ENCODE results near the gene TCHHL1. TPM values are rescaled to one million over a fixed set of nuclear protein-coding genes. Genes with fewer than 3 reads are reported as not detected.

TCHHL1 gene
- total and polyA plus RNA-seq, 10 of the 15 experiments (the other 5 are each of a cell fraction or from before 2014, with no cell fraction given): not detected

- BruUV-seq (replicated peaks): no TSS peak
- ChIA-PET RAD21 (ENCODE audit: unreplicated experiment) (no interaction called here), POLR2A (no interaction called here), SMC1A (ENCODE audit: uncharacterized antibody, unreplicated experiment) (no interaction called here), CTCF (interaction anchor here (0.5 to 0.7 kb wide), 2 partner anchors 117 to 272 kb away, joined by 3 read pairs; no protein-coding TSS in a partner anchor)
- DNase-seq (ENCODE audit: low read depth, low spot score): no peak
- H3K27me3 ChIP-seq (replicated peaks in 1 of 2; ENCODE audit: control insufficient read depth in 2 of 2, insufficient read depth in 2 of 2, low read length in 1 of 2): peaks cover 19 to 42% of the 10 kb centered on the region in 2 experiments
- ATAC-seq: no peak
- H3K79me2 ChIP-seq (ENCODE audit: control insufficient read depth, insufficient read depth, low read length): no peaks in the 10 kb centered on the region
- no peak overlapping the region for H3K4me2 ChIP-seq (ENCODE audit: control insufficient read depth, insufficient read depth)
- TF ChIP-seq, protein P1, sequence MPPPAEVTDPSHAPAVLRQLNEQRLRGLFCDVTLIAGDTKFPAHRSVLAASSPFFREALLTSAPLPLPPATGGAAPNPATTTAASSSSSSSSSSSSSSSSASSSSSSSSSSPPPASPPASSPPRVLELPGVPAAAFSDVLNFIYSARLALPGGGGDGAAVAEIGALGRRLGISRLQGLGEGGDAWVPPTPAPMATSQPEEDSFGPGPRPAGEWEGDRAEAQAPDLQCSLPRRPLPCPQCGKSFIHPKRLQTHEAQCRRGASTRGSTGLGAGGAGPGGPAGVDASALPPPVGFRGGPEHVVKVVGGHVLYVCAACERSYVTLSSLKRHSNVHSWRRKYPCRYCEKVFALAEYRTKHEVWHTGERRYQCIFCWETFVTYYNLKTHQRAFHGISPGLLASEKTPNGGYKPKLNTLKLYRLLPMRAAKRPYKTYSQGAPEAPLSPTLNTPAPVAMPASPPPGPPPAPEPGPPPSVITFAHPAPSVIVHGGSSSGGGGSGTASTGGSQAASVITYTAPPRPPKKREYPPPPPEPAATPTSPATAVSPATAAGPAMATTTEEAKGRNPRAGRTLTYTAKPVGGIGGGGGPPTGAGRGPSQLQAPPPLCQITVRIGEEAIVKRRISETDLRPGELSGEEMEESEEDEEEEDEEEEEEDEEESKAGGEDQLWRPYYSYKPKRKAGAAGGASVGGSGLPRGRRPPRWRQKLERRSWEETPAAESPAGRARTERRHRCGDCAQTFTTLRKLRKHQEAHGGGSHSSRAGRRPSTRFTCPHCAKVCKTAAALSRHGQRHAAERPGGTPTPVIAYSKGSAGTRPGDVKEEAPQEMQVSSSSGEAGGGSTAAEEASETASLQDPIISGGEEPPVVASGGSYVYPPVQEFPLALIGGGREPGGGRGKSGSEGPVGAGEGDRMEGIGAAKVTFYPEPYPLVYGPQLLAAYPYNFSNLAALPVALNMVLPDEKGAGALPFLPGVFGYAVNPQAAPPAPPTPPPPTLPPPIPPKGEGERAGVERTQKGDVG (CRISPR knock-in tag; IDR thresholded peaks at IDR 0.05): no peak
- TF ChIP-seq RFX5 (IDR thresholded peaks at IDR 0.05; ENCODE audit: low read depth, low read length): no peak
- TF ChIP-seq SMAD5 (IDR thresholded peaks at IDR 0.05; ENCODE audit: low read depth): no peak
- TF ChIP-seq NFYA (IDR thresholded peaks at IDR 0.05; ENCODE audit: borderline replicate concordance, low read depth, low read length): no peak
- no peak for TF ChIP-seq RUNX3 (IDR thresholded peaks at IDR 0.05; ENCODE audit: low read length)
- no peak for TF ChIP-seq TAF1 (IDR thresholded peaks at IDR 0.05; ENCODE audit: borderline replicate concordance, low read depth, low read length)
- TF ChIP-seq CREB1 (IDR thresholded peaks at IDR 0.05; ENCODE audit: low read depth): no peak
- TF ChIP-seq MYC (IDR thresholded peaks at IDR 0.05; ENCODE audit: insufficient read depth, insufficient read length, insufficient replicate concordance, low read length, severe bottlenecking): no peak
- TF ChIP-seq BACH1 (IDR thresholded peaks at IDR 0.05; ENCODE audit: borderline replicate concordance): no peak
- TF ChIP-seq RAD51 (IDR thresholded peaks at IDR 0.05): no peak
- TF ChIP-seq KLF5 (IDR thresholded peaks at IDR 0.05; ENCODE audit: partially characterized antibody): no peak
- TF ChIP-seq, protein P2, sequence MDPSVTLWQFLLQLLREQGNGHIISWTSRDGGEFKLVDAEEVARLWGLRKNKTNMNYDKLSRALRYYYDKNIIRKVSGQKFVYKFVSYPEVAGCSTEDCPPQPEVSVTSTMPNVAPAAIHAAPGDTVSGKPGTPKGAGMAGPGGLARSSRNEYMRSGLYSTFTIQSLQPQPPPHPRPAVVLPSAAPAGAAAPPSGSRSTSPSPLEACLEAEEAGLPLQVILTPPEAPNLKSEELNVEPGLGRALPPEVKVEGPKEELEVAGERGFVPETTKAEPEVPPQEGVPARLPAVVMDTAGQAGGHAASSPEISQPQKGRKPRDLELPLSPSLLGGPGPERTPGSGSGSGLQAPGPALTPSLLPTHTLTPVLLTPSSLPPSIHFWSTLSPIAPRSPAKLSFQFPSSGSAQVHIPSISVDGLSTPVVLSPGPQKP (IDR thresholded peaks at IDR 0.05; ENCODE audit: low read depth, low read length): no peak
- no peaks in the 10 kb centered on the region for H3K36me3 ChIP-seq (ENCODE audit: control insufficient read depth in 2 of 2, insufficient read depth in 2 of 2, low read length in 1 of 2)
- H2AFZ ChIP-seq (ENCODE audit: control insufficient read depth, low read depth, low read length): no peak overlapping the region
- no peak overlapping the region for H3K9ac ChIP-seq (ENCODE audit: control insufficient read depth, insufficient read depth, low read length)
- peaks cover 5% of the 10 kb centered on the region for H3K4me1 ChIP-seq (ENCODE audit: control insufficient read depth, insufficient read depth, low read length)
- no peak overlapping the region for H3K4me3 ChIP-seq
- no peak overlapping the region for H3K27ac ChIP-seq (ENCODE audit: control insufficient read depth, insufficient read depth)
- WGBS (ENCODE audit: insufficient coverage, insufficient replicate concordance, low lambda C conversion rate, missing lambda C conversion rate): 32% methylated on average over 9 of the region's 15 CpGs
- intact Hi-C loops (cut with micrococcal nuclease; ENCODE audit: unreplicated experiment) (no loop called here), in situ Hi-C loops (cut with MboI) (no loop called here)
- H4K20me1 ChIP-seq (ENCODE audit: control insufficient read depth, insufficient read depth): no peaks in the 10 kb centered on the region; the same call in 1 of the 2 replicates
- no peak for FAIRE-seq
- no peaks in the 10 kb centered on the region; the same call in 2 of the 3 replicates for H3K9me3 ChIP-seq (replicated peaks; ENCODE audit: control insufficient read depth, insufficient read depth, low read length)
Measured at GRCh38 chr1:152109998-152110294, 21.1 kb upstream of the TCHHL1 start.
